Measurements from ENCODE around the gene ARHGAP15. TPM values are rescaled to one million over a fixed set of nuclear protein-coding genes. Genes with fewer than 3 reads are reported as not detected.

Gene ARHGAP15
- polyA plus RNA-seq, 2 donors = 0.69 to 1.1 TPM

DNA sequence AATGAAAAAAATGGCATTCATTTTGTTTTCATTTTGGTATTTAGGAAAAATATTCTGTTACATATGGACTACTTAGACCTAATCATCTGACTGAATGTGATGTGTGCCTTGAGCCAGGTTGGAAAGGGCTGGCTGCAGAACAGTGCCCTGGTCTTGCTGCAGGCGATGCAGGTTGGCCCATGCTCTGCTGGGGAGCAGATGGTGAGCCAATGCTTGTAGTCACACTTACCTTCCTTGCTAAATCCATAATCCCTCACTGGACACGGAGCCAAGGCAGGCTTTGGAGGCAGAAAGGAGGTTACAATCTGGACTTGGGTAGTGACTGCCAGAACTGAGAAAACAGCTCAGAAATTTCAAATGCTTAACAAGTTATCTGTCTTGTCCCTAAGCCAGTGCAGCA is 228.7 kb downstream of the ARHGAP15 start:
- H3K4me1 ChIP-seq (ENCODE audit: control insufficient read depth in 2 of 2, insufficient read depth in 2 of 2, low read length in 1 of 2) = peaks cover 0 to 2% of the 10 kb centered on the region in 2 donors
- H3K36me3 ChIP-seq (ENCODE audit: control insufficient read depth in 2 of 2, insufficient read depth in 2 of 2, low read length in 1 of 2) = no peaks in the 10 kb centered on the region
- no peak overlapping the region for H3K27ac ChIP-seq (ENCODE audit: low read depth in 2 of 2, low read length in 1 of 2)
- H3K4me3 ChIP-seq (ENCODE audit: low read depth in 1 of 2, low read length in 2 of 2) = no peak overlapping the region
- no peaks in the 10 kb centered on the region for H3K27me3 ChIP-seq (ENCODE audit: control insufficient read depth in 1 of 2, insufficient read depth in 2 of 2, low read length in 2 of 2)
- WGBS, 2 donors = 29 to 51% methylated on average over 2 of the region's 2 CpGs
- no peaks in the 10 kb centered on the region for H3K9me3 ChIP-seq (ENCODE audit: control insufficient read depth in 2 of 2, insufficient read depth in 1 of 2, low read depth in 1 of 2, low read length in 1 of 2)

DNA sequence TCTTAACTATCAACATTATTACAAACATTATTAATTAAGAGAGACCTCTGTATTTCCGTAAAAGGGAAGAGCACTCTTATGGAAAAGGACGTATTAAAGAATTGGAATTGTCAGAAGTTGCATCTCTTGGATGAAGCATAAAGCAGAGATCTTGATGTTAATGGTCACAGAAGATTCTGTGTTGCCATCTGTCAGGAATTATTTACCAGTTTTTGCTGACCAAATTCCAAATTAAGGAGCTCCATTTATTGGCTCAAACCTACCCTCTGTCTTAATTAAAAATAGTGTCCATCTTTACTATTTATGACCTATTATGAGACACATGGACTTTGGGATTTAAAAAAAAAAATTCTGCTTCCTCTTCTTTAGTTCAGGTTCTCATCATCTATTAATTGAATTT is 232.1 kb downstream of the ARHGAP15 start:
- H3K36me3 ChIP-seq (ENCODE audit: control insufficient read depth in 2 of 2, insufficient read depth in 2 of 2, low read length in 1 of 2) = no peaks in the 10 kb centered on the region
- H3K4me3 ChIP-seq (ENCODE audit: low read depth in 1 of 2, low read length in 2 of 2) = no peak overlapping the region
- H3K27ac ChIP-seq (ENCODE audit: low read depth in 2 of 2, low read length in 1 of 2) = no peak overlapping the region
- WGBS, 2 donors = 97 to 98% methylated on average over 2 of the region's 2 CpGs
- no peaks in the 10 kb centered on the region for H3K27me3 ChIP-seq (ENCODE audit: control insufficient read depth in 1 of 2, insufficient read depth in 2 of 2, low read length in 2 of 2)
- H3K4me1 ChIP-seq (ENCODE audit: control insufficient read depth in 2 of 2, insufficient read depth in 2 of 2, low read length in 1 of 2) = peaks cover 0 to 2% of the 10 kb centered on the region in 2 donors
- H3K9me3 ChIP-seq (ENCODE audit: control insufficient read depth in 2 of 2, insufficient read depth in 1 of 2, low read depth in 1 of 2, low read length in 1 of 2) = no peaks in the 10 kb centered on the region

GRCh38 chr2:143371616-143372015 is 242.4 kb downstream of the ARHGAP15 start:
- Histone ChIP-seq H3K27me3 (ENCODE audit: control insufficient read depth in 1 of 2, insufficient read depth in 2 of 2, low read length in 2 of 2) (no peaks in the 10 kb centered on the region), H3K36me3 (ENCODE audit: control insufficient read depth in 2 of 2, insufficient read depth in 2 of 2, low read length in 1 of 2) (no peaks in the 10 kb centered on the region), H3K4me3 (ENCODE audit: low read depth in 1 of 2, low read length in 2 of 2) (no peak overlapping the region), H3K4me1 (ENCODE audit: control insufficient read depth in 2 of 2, insufficient read depth in 2 of 2, low read length in 1 of 2) (no peaks in the 10 kb centered on the region), H3K27ac (ENCODE audit: low read depth in 2 of 2, low read length in 1 of 2) (no peak overlapping the region), H3K9me3 (ENCODE audit: control insufficient read depth in 2 of 2, insufficient read depth in 1 of 2, low read depth in 1 of 2, low read length in 1 of 2) (no peaks in the 10 kb centered on the region)
- whole genome bisulfite sequencing, 2 donors = 68 to 72% methylated on average over 2 of the region's 2 CpGs

GRCh38 chr2:143375384-143375880 is 246.2 kb downstream of the ARHGAP15 start:
- Histone ChIP-seq H3K27me3 (ENCODE audit: control insufficient read depth in 1 of 2, insufficient read depth in 2 of 2, low read length in 2 of 2) (no peaks in the 10 kb centered on the region), H3K4me1 (ENCODE audit: control insufficient read depth in 2 of 2, insufficient read depth in 2 of 2, low read length in 1 of 2) (no peaks in the 10 kb centered on the region), H3K27ac (ENCODE audit: low read depth in 2 of 2, low read length in 1 of 2) (no peak overlapping the region), H3K36me3 (ENCODE audit: control insufficient read depth in 2 of 2, insufficient read depth in 2 of 2, low read length in 1 of 2) (no peaks in the 10 kb centered on the region), H3K9me3 (ENCODE audit: control insufficient read depth in 2 of 2, insufficient read depth in 1 of 2, low read depth in 1 of 2, low read length in 1 of 2) (no peaks in the 10 kb centered on the region), H3K4me3 (ENCODE audit: low read depth in 1 of 2, low read length in 2 of 2) (no peak overlapping the region)
- 84 to 94% methylated on average over 3 of the region's 3 CpGs for WGBS, 2 donors

- Histone ChIP-seq H3K27me3 (ENCODE audit: control insufficient read depth in 1 of 2, insufficient read depth in 2 of 2, low read length in 2 of 2) (no peaks in the 10 kb centered on the region), H3K4me1 (ENCODE audit: control insufficient read depth in 2 of 2, insufficient read depth in 2 of 2, low read length in 1 of 2) (no peaks in the 10 kb centered on the region), H3K9me3 (ENCODE audit: control insufficient read depth in 2 of 2, insufficient read depth in 1 of 2, low read depth in 1 of 2, low read length in 1 of 2) (no peaks in the 10 kb centered on the region), H3K4me3 (ENCODE audit: low read depth in 1 of 2, low read length in 2 of 2) (no peak overlapping the region), H3K36me3 (ENCODE audit: control insufficient read depth in 2 of 2, insufficient read depth in 2 of 2, low read length in 1 of 2) (no peaks in the 10 kb centered on the region), H3K27ac (ENCODE audit: low read depth in 2 of 2, low read length in 1 of 2) (no peak overlapping the region)
- WGBS, 2 donors = 97% methylated on average over 2 of the region's 2 CpGs
These were observed 249.8 kb downstream of the ARHGAP15 start for GRCh38 chr2:143378996-143379395.

- 77 to 80% methylated on average over 1 of the region's 1 CpG for WGBS, 2 donors
- Histone ChIP-seq H3K36me3 (ENCODE audit: control insufficient read depth in 2 of 2, insufficient read depth in 2 of 2, low read length in 1 of 2) (no peaks in the 10 kb centered on the region), H3K4me3 (ENCODE audit: low read depth in 1 of 2, low read length in 2 of 2) (no peak overlapping the region), H3K4me1 (ENCODE audit: control insufficient read depth in 2 of 2, insufficient read depth in 2 of 2, low read length in 1 of 2) (no peaks in the 10 kb centered on the region), H3K27me3 (ENCODE audit: control insufficient read depth in 1 of 2, insufficient read depth in 2 of 2, low read length in 2 of 2) (no peaks in the 10 kb centered on the region), H3K9me3 (ENCODE audit: control insufficient read depth in 2 of 2, insufficient read depth in 1 of 2, low read depth in 1 of 2, low read length in 1 of 2) (no peaks in the 10 kb centered on the region), H3K27ac (ENCODE audit: low read depth in 2 of 2, low read length in 1 of 2) (no peak overlapping the region)
These were observed 250.7 kb downstream of the ARHGAP15 start for GRCh38 chr2:143379955-143380354.

DNA sequence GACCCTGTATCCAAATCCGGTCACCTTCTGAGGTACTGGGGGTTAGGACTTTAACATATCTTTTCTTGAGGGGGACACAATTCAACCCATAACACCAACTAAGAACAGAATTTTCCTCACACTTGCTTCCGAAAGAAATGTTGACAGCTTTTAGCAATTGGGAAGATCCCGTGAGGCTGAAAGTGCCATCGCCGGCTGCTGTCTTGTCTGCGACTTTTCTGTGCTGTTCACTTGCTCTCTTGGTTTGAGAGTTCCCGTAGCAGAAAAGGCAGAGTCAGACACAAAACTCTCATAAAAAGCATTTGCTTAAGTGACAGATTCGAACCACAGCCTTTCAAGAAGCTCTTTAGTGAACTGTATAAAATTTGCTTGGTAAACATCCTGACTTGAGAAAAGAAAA is 253.4 kb downstream of the ARHGAP15 start:
- no peak overlapping the region for H3K27ac ChIP-seq (ENCODE audit: low read depth in 2 of 2, low read length in 1 of 2)
- no peaks in the 10 kb centered on the region for H3K36me3 ChIP-seq (ENCODE audit: control insufficient read depth in 2 of 2, insufficient read depth in 2 of 2, low read length in 1 of 2)
- no peaks in the 10 kb centered on the region for H3K27me3 ChIP-seq (ENCODE audit: control insufficient read depth in 1 of 2, insufficient read depth in 2 of 2, low read length in 2 of 2)
- H3K4me3 ChIP-seq (ENCODE audit: low read depth in 1 of 2, low read length in 2 of 2) = no peak overlapping the region
- H3K4me1 ChIP-seq (ENCODE audit: control insufficient read depth in 2 of 2, insufficient read depth in 2 of 2, low read length in 1 of 2) = no peaks in the 10 kb centered on the region
- 91 to 93% methylated on average over 8 of the region's 8 CpGs for WGBS, 2 donors
- H3K9me3 ChIP-seq (ENCODE audit: control insufficient read depth in 2 of 2, insufficient read depth in 1 of 2, low read depth in 1 of 2, low read length in 1 of 2) = no peaks in the 10 kb centered on the region

DNA sequence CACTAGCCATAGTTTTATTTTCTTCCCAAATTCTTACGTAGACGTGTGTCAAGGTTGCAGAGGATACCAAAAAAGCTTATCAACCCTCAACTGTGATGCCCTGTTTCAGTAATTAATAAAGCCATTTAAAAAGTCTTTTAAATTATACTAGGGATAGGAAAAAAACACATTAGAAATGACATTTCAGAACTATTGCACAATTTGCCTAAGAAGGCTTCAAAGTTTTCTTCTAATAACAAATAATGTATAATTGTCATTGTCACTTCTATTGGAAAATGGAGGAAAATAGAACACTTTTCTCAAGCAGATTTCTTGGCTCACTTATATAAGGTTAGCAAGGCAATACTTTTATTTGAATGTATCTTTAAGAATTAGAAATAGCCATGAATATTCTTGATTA is 253.8 kb downstream of the ARHGAP15 start:
- no peak overlapping the region for H3K27ac ChIP-seq (ENCODE audit: low read depth in 2 of 2, low read length in 1 of 2)
- H3K27me3 ChIP-seq (ENCODE audit: control insufficient read depth in 1 of 2, insufficient read depth in 2 of 2, low read length in 2 of 2) = no peaks in the 10 kb centered on the region
- no peaks in the 10 kb centered on the region for H3K9me3 ChIP-seq (ENCODE audit: control insufficient read depth in 2 of 2, insufficient read depth in 1 of 2, low read depth in 1 of 2, low read length in 1 of 2)
- H3K4me3 ChIP-seq (ENCODE audit: low read depth in 1 of 2, low read length in 2 of 2) = no peak overlapping the region
- 96% methylated on average over 2 of the region's 2 CpGs for WGBS, 2 donors
- no peaks in the 10 kb centered on the region for H3K4me1 ChIP-seq (ENCODE audit: control insufficient read depth in 2 of 2, insufficient read depth in 2 of 2, low read length in 1 of 2)
- H3K36me3 ChIP-seq (ENCODE audit: control insufficient read depth in 2 of 2, insufficient read depth in 2 of 2, low read length in 1 of 2) = no peaks in the 10 kb centered on the region

DNA sequence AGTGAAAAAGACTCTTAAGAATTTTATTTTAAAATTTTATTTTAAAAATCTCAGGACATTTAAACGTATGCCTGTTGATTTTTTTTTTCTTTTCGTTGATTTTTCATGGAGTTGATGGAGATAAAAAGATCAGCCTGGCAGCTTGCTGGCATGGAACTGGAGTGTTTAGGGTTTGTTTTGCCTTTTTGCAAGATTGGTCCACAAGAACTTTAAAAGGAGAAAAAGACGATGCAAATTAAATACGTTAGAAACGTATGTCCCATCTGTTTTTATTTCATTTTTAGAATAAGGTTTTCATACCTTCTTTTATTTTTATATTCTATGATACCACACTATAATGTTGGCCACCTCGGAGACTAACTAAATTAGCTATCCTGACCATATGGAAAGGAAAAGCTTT is 254.9 kb downstream of the ARHGAP15 start:
- H3K4me1 ChIP-seq (ENCODE audit: control insufficient read depth in 2 of 2, insufficient read depth in 2 of 2, low read length in 1 of 2) = no peaks in the 10 kb centered on the region
- H3K9me3 ChIP-seq (ENCODE audit: control insufficient read depth in 2 of 2, insufficient read depth in 1 of 2, low read depth in 1 of 2, low read length in 1 of 2) = no peaks in the 10 kb centered on the region
- no peak overlapping the region for H3K27ac ChIP-seq (ENCODE audit: low read depth in 2 of 2, low read length in 1 of 2)
- H3K27me3 ChIP-seq (ENCODE audit: control insufficient read depth in 1 of 2, insufficient read depth in 2 of 2, low read length in 2 of 2) = no peaks in the 10 kb centered on the region
- H3K4me3 ChIP-seq (ENCODE audit: low read depth in 1 of 2, low read length in 2 of 2) = no peak overlapping the region
- H3K36me3 ChIP-seq (ENCODE audit: control insufficient read depth in 2 of 2, insufficient read depth in 2 of 2, low read length in 1 of 2) = no peaks in the 10 kb centered on the region
- 92 to 94% methylated on average over 6 of the region's 6 CpGs for WGBS, 2 donors

DNA sequence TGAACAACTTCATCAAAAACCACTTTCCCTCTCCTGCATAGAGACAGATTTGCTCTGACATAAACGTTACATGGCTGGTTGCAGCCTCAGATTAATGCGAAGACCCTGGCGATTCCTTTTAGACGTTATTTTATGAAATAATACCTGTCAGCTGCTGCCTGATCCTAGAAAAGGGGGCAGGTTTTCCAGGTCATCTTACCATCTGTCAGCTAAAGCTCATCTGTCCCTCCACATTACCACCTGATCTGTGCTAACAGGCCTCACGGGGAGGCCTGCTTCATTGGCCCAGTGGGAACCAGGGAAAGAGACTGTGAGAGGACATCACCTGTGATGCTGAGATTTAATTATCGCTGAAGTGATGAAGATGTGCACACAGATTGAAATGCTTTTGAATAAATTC is 261.0 kb downstream of the ARHGAP15 start:
- H3K27ac ChIP-seq (ENCODE audit: low read depth in 2 of 2, low read length in 1 of 2) = no peak overlapping the region
- WGBS, 2 donors = 92 to 94% methylated on average over 6 of the region's 6 CpGs
- no peaks in the 10 kb centered on the region for H3K4me1 ChIP-seq (ENCODE audit: control insufficient read depth in 2 of 2, insufficient read depth in 2 of 2, low read length in 1 of 2)
- no peaks in the 10 kb centered on the region for H3K36me3 ChIP-seq (ENCODE audit: control insufficient read depth in 2 of 2, insufficient read depth in 2 of 2, low read length in 1 of 2)
- no peaks in the 10 kb centered on the region for H3K27me3 ChIP-seq (ENCODE audit: control insufficient read depth in 1 of 2, insufficient read depth in 2 of 2, low read length in 2 of 2)
- no peak overlapping the region for H3K4me3 ChIP-seq (ENCODE audit: low read depth in 1 of 2, low read length in 2 of 2)
- H3K9me3 ChIP-seq (ENCODE audit: control insufficient read depth in 2 of 2, insufficient read depth in 1 of 2, low read depth in 1 of 2, low read length in 1 of 2) = no peaks in the 10 kb centered on the region
